H1 (cell line): ENCODE measurements around the gene CHST8. TPM values are rescaled to one million over a fixed set of nuclear protein-coding genes. Genes with fewer than 3 reads are reported as not detected.

Experiments used
- CTCF ChIA-PET: fragments of 300-600 bp; sonication (Branson Sonifier 250); formaldehyde crosslinking; loops from one replicate; lab custom pipeline; 2021; ENCODE audit not compliant: partially characterized antibody; lab: Charles Lee
- POLR2A ChIA-PET: fragments of 300-600 bp; sonication (Branson Sonifier 250); formaldehyde crosslinking; loops from one replicate; lab custom pipeline; 2021; ENCODE audit warnings: inconsistent platforms; ENCODE audit not compliant: partially characterized antibody; lab: Charles Lee
- DNase-seq, 2 experiments: peaks; one replicate each; pipeline versions ENCODE4 v3.0.0 to v3.0.0-alpha.2; 2010 to 2022; ENCODE audit warnings: low spot score in 2 of 2, low read depth in 1 of 2, mixed read lengths in 1 of 2
- FAIRE-seq: peaks from 2 replicates; lab custom pipeline; 2011; peaks lifted over from hg19 to GRCh38; lab: Jason Lieb, UNC
- H2AFZ ChIP-seq: 2 replicates; pipeline ENCODE4 v1.8.1; 2012; ENCODE audit warnings: low read length, inconsistent platforms
- H2AK5ac ChIP-seq: 2 replicates; pipeline ENCODE4 v1.6.1; 2013; ENCODE audit warnings: low read depth, low read length
- H2BK120ac ChIP-seq: replicated peaks from 2 replicates; pipeline ENCODE3; 2013; ENCODE audit warnings: low read depth, low read length, inconsistent platforms
- H2BK12ac ChIP-seq: 2 replicates; pipeline ENCODE4 v1.6.1; 2013; ENCODE audit warnings: low read depth, low read length
- H2BK15ac ChIP-seq: 2 replicates; pipeline ENCODE4 v1.6.1; 2013; ENCODE audit warnings: low read length
- H2BK20ac ChIP-seq: 2 replicates; pipeline ENCODE4 v1.6.1; 2013; ENCODE audit warnings: low read length
- H2BK5ac ChIP-seq: 2 replicates; pipeline ENCODE4 v1.6.1; 2013; ENCODE audit warnings: low read depth, low read length
- H3K14ac ChIP-seq: 2 replicates; pipeline ENCODE4 v1.6.1; 2013; ENCODE audit warnings: inconsistent platforms; ENCODE audit not compliant: insufficient read length
- H3K18ac ChIP-seq: 2 replicates; pipeline ENCODE4 v1.6.1; 2013; ENCODE audit warnings: low read length; ENCODE audit errors: extremely low read depth
- H3K23ac ChIP-seq: 2 replicates; pipeline ENCODE4 v1.6.1; 2013; ENCODE audit warnings: inconsistent platforms; ENCODE audit not compliant: insufficient read length
- H3K23me2 ChIP-seq: 2 replicates; pipeline ENCODE4 v1.6.1; 2013; ENCODE audit warnings: low read depth, low read length
- H3K27ac ChIP-seq: 2 replicates; pipeline ENCODE4 v1.6.1; 2011; ENCODE audit warnings: low read depth, low read length, inconsistent platforms
- H3K27me3 ChIP-seq, 4 experiments: replicated peaks in 1 of 4; 1 replicate in 1 of 4; 2 replicates in 3 of 4; pipeline versions ENCODE4 v1.6.1 to v1.8.1; 2011 to 2013; ENCODE audit warnings: low read length in 3 of 4, mild to moderate bottlenecking in 3 of 4, inconsistent platforms in 2 of 4, mixed read lengths in 2 of 4, moderate library complexity in 1 of 4; ENCODE audit not compliant: control insufficient read depth in 3 of 4, insufficient read depth in 3 of 4; ENCODE audit errors: extremely low read depth in 1 of 4
- H3K36me3 ChIP-seq, 4 experiments: 2 replicates each; pipeline versions ENCODE4 v1.6.1 to v1.8.1; 2011 to 2013; ENCODE audit warnings: mild to moderate bottlenecking in 4 of 4, low read length in 3 of 4, moderate library complexity in 2 of 4, control low read depth in 1 of 4, inconsistent platforms in 1 of 4; ENCODE audit not compliant: insufficient read depth in 4 of 4, control insufficient read depth in 2 of 4
- H3K4ac ChIP-seq: replicated peaks from 2 replicates; pipeline ENCODE3; 2013; ENCODE audit warnings: low read length, low read depth, mixed read lengths, inconsistent platforms; ENCODE audit not compliant: insufficient read length
- H3K4me1 ChIP-seq, 4 experiments: replicated peaks in 1 of 4; 1 replicate in 1 of 4; 2 replicates in 3 of 4; pipeline versions ENCODE4 v1.6.1 to v1.8.1; 2011 to 2013; ENCODE audit warnings: low read length in 3 of 4, inconsistent platforms in 2 of 4, mixed read lengths in 1 of 4; ENCODE audit not compliant: insufficient read depth in 4 of 4, control insufficient read depth in 3 of 4
- H3K4me2 ChIP-seq, 2 experiments: 2 replicates each; pipeline versions ENCODE4 v1.6.1 to v1.8.1; 2011 to 2013; ENCODE audit warnings: low read depth in 2 of 2, low read length in 2 of 2, control low read depth in 1 of 2, inconsistent platforms in 1 of 2, mild to moderate bottlenecking in 1 of 2; ENCODE audit not compliant: insufficient read depth in 1 of 2
- H3K4me3 ChIP-seq, 4 experiments: fragments of 200-600, 300-600 bp in 1 of 4; sonication (generic), shearing (Covaris generic), sonication (Bioruptor Twin) in 1 of 4; 2 replicates each; pipeline versions ENCODE4 v1.5.1 to v1.8.1; 2011 to 2016; ENCODE audit warnings: low read length in 4 of 4, low read depth in 3 of 4, control low read depth in 2 of 4, inconsistent platforms in 2 of 4, mild to moderate bottlenecking in 2 of 4, mixed read lengths in 1 of 4, moderate library complexity in 1 of 4; ENCODE audit not compliant: insufficient read depth in 2 of 4; ENCODE audit errors: extremely low read depth in 1 of 4
- H3K56ac ChIP-seq: replicated peaks from 2 replicates; pipeline ENCODE3; 2013; ENCODE audit warnings: low read depth, mild to moderate bottlenecking, mixed read lengths, low read length, inconsistent platforms; ENCODE audit not compliant: insufficient read length
- H3K79me1 ChIP-seq: 2 replicates; pipeline ENCODE4 v1.6.1; 2013; ENCODE audit warnings: low read depth, low read length, control low read depth
- H3K79me2 ChIP-seq, 2 experiments: 2 replicates each; pipeline versions ENCODE4 v1.6.1 to v1.8.1; 2012 to 2013; ENCODE audit warnings: low read length in 2 of 2, mild to moderate bottlenecking in 2 of 2, inconsistent platforms in 1 of 2; ENCODE audit not compliant: insufficient read depth in 2 of 2, control insufficient read depth in 1 of 2
- H3K9ac ChIP-seq, 4 experiments: replicated peaks in 1 of 4; 1 replicate in 1 of 4; 2 replicates in 3 of 4; pipeline versions ENCODE4 v1.6.1 to v1.8.1; 2011 to 2013; ENCODE audit warnings: low read depth in 3 of 4, low read length in 3 of 4, control low read depth in 2 of 4, mild to moderate bottlenecking in 2 of 4, moderate library complexity in 2 of 4, inconsistent platforms in 1 of 4; ENCODE audit errors: extremely low read depth in 1 of 4
- H3K9me3 ChIP-seq, 2 experiments: 2 replicates each; pipeline versions ENCODE4 v1.6.1 to v1.8.1; 2012 to 2013; ENCODE audit warnings: mild to moderate bottlenecking in 2 of 2, moderate library complexity in 2 of 2, control low read depth in 1 of 2, inconsistent platforms in 1 of 2, low read depth in 1 of 2, low read length in 1 of 2, mixed read lengths in 1 of 2; ENCODE audit not compliant: insufficient read depth in 2 of 2
- H4K20me1 ChIP-seq, 2 experiments: replicated peaks in 1 of 2; 2 replicates each; pipeline versions ENCODE3 to v1.8.1; 2011 to 2013; ENCODE audit warnings: inconsistent platforms in 2 of 2, low read length in 2 of 2, mild to moderate bottlenecking in 1 of 2; ENCODE audit not compliant: insufficient read depth in 2 of 2, control insufficient read depth in 1 of 2
- H4K5ac ChIP-seq: 2 replicates; pipeline ENCODE4 v1.6.1; 2013; ENCODE audit warnings: low read length, low read depth, mixed read lengths, inconsistent platforms; ENCODE audit not compliant: insufficient read length
- H4K8ac ChIP-seq: 2 replicates; pipeline ENCODE4 v1.8.0; 2013; ENCODE audit warnings: mild to moderate bottlenecking, moderate library complexity, low read length, inconsistent platforms; ENCODE audit not compliant: insufficient read depth; ENCODE audit errors: extremely low read depth
- H4K91ac ChIP-seq: replicated peaks from 2 replicates; pipeline ENCODE3; 2013; ENCODE audit warnings: low read length, mixed read lengths, inconsistent platforms; ENCODE audit not compliant: insufficient read length
- SAP30 ChIP-seq: fragments of 300-600 bp; sonication (generic); IDR thresholded peaks from 2 replicates; pipeline ENCODE4 v1.7.1; 2012; ENCODE audit warnings: low read length, moderate library complexity, mild to moderate bottlenecking, inconsistent platforms; ENCODE audit not compliant: insufficient read depth, insufficient replicate concordance
- SIX5 ChIP-seq: IDR thresholded peaks from 2 replicates; pipeline ENCODE4 v1.6.1; 2011; ENCODE audit warnings: mild to moderate bottlenecking, low read depth, low read length
- SP4 ChIP-seq: IDR thresholded peaks from 2 replicates; pipeline ENCODE4 v1.6.1; 2012; ENCODE audit warnings: low read length, inconsistent platforms
- TCF12 ChIP-seq: IDR thresholded peaks from 2 replicates; pipeline ENCODE4 v1.6.1; 2011; ENCODE audit warnings: low read depth, mild to moderate bottlenecking, low read length
- WGBS, 2 experiments: shearing (Covaris generic) in 1 of 2; methylation state at CpG; one replicate each; pipeline versions ENCODE4 v1.1.6 to v1.1.7; 2013 to 2015; ENCODE audit warnings: low lambda C conversion rate in 2 of 2, mixed read lengths in 2 of 2, inconsistent platforms in 1 of 2, low coverage in 1 of 2, missing lambda C conversion rate in 1 of 2; ENCODE audit not compliant: insufficient replicate concordance in 2 of 2, insufficient coverage in 1 of 2, insufficient read length in 1 of 2; ENCODE audit errors: extremely low coverage in 1 of 2, missing lambda C conversion rate in 1 of 2; 5-methylcytosine and 5-hydroxymethylcytosine counted together
- polyA plus RNA-seq, 7 experiments: library from polyadenylated mRNA; depleted of rRNA in 3 of 7; stranded (reverse) in 5 of 7; unstranded in 2 of 7; fragments of >200 nt in 5 of 7; fragments of 200-250 nt in 2 of 7; gene quantifications; 1 replicate in 5 of 7; 2 replicates in 1 of 7; 4 replicates in 1 of 7; pipeline versions ENCODE4 v1.2.1 to v1.2.3, GENCODE V29; 2011 to 2013; ENCODE audit warnings: missing spikeins in 2 of 7, mixed read lengths in 2 of 7
- total RNA-seq: library from RNA; stranded (reverse); fragmentation: NEBNext Ultra II Directional; extraction: Animal tissue kit (Norgen Biotek cat#: 25700); gene quantifications from 2 replicates; pipeline ENCODE4 v1.2.1, GENCODE V29; 2021
- TF ChIP-seq, protein P1 (sequence below): IDR thresholded peaks from 2 replicates; pipeline ENCODE4 v1.6.1; 2011; ENCODE audit warnings: low read depth, mild to moderate bottlenecking, low read length; ENCODE audit not compliant: insufficient read depth

Gene CHST8
- total and polyA plus RNA-seq, 2 of the 8 experiments (the other 6 are each of a cell fraction or from before 2014, with no cell fraction given): 10.8 to 28.2 TPM

DNA sequence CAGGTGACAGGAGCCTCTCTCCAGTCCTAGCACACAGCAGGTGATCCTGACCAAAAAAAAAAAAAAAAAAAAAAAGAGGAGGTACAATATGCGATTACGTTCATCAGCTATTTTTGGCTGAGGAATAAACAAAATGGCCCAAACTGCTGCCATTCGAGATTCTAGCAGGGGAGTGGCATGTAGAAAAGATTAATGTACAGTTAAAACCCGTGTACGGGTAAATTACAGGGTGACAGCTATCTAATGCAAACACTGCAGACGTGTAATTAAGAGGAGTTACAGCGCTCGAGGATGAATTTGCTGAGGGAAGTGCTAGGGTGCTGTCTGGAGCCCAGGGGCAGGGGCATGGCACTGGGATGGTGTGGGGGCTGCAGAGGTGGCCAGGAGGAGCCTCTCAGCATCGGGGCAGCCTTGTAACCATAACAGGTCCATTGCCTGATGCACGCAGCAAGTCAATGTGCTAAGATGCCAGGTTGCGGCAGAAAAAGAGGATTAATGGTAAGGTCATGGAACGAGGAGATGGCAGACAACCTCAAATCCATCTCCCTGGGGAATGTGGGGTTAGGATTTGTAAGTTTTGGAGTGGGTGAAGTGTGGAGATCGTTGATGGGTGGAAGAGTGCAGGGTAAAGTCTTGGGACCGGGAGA lies 17.4 kb downstream of the CHST8 start:
- DNase-seq: no peak
- H3K36me3 ChIP-seq: no peaks in the 10 kb centered on the region
- no peak overlapping the region for H4K8ac ChIP-seq
- peak overlapping the region; percentile 87 for H3K4ac ChIP-seq
- no peak overlapping the region for H2AFZ ChIP-seq
- peak overlapping the region; percentile 70 for H2BK12ac ChIP-seq
- H3K4me1 ChIP-seq: peaks cover 7 to 32% (median 20%) of the 10 kb centered on the region in 4 experiments
- H4K5ac ChIP-seq: no peak overlapping the region
- WGBS, 2 experiments: 77% methylated on average over 12 of the region's 14 CpGs; no CpG with 5 or more reads in 1 of the 2 experiments
- H2BK120ac ChIP-seq: peak overlapping the region; percentile 91
- peak overlapping the region; percentile 97 for H3K18ac ChIP-seq
- H3K27ac ChIP-seq: no peak overlapping the region
- peak overlapping the region; percentile 96; the same call in 1 of the 2 replicates for H2BK5ac ChIP-seq
- H3K79me1 ChIP-seq: no peaks in the 10 kb centered on the region; the same call in none of the 2 replicates
- peak overlapping the region; percentile 70 to 80 for H3K4me2 ChIP-seq
- H3K9me3 ChIP-seq: no peaks in the 10 kb centered on the region
- H2BK20ac ChIP-seq: peak overlapping the region; percentile 67
- TF ChIP-seq SP4 (no peak), SIX5 (no peak), TCF12 (no peak), SAP30 (no peak)
- TF ChIP-seq, protein P1, sequence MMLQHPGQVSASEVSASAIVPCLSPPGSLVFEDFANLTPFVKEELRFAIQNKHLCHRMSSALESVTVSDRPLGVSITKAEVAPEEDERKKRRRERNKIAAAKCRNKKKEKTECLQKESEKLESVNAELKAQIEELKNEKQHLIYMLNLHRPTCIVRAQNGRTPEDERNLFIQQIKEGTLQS: no peak
- TF ChIP-seq, all 59 proteins: peak for 0
- Histone ChIP-seq H2AK5ac (peak overlapping the region; percentile 44; the same call in 1 of the 2 replicates), H3K23ac (no peak overlapping the region), H4K20me1 (no peaks in the 10 kb centered on the region), H3K14ac (no peak overlapping the region), H3K79me2 (peaks cover 0 to 4% of the 10 kb centered on the region in 2 experiments; a peak in 2 of 4 replicates), H3K27me3 (no peaks in the 10 kb centered on the region), H3K56ac (no peak overlapping the region), H4K91ac (peak overlapping the region; percentile 91), H3K4me3 (peak overlapping the region in 1 of 4 experiments; percentile 41; a peak in 1 of 8 replicates), H3K23me2 (peaks cover under 1% of the 10 kb centered on the region; the same call in 1 of the 2 replicates), H2BK15ac (peak overlapping the region; percentile 83; the same call in 1 of the 2 replicates), H3K9ac (no peak overlapping the region)
- ChIA-PET CTCF (interaction anchor here (0.6 to 2.0 kb wide), 5 partner anchors 9 to 53 kb away, joined by 3 to 12 read pairs (median 3); no protein-coding TSS in a partner anchor), POLR2A (interaction anchor here (0.7 to 2.0 kb wide), 7 partner anchors 9 to 454 kb away, joined by 3 to 8 read pairs (median 3); no protein-coding TSS in a partner anchor)
- no peak for FAIRE-seq
